COR-L47 (cell line): ENCODE data around the gene GSC.
"Not testable (repeated sequence)": the region's sequence is repeated elsewhere in the genome, so short reads cannot be mapped to it uniquely, and the experiment has no call there.

Source experiments
- DNase-seq: peaks from one replicate; lab custom pipeline; 2025; lab: John Stamatoyannopoulos, UW

GSC gene

GRCh38 chr14:94771906-94772490 is 2.1 kb upstream of the GSC start:
- no peak for DNase-seq

- DNase-seq = no peak
These were observed 1.4 kb upstream of the GSC start for GRCh38 chr14:94771158-94771905.

GRCh38 chr14:94770815-94771157 is 873 bp upstream of the GSC start:
- no peak for DNase-seq

- no peak for DNase-seq
These were observed 387 bp upstream of the GSC start for GRCh38 chr14:94770251-94770749.

- DNase-seq = peak; percentile 25
These were observed 1.2 kb downstream of the GSC start for GRCh38 chr14:94768521-94769390.

GRCh38 chr14:94768141-94768520 is 1.8 kb downstream of the GSC start:
- DNase-seq = no peak

GRCh38 chr14:94767321-94767878 is 2.5 kb downstream of the GSC start:
- no peak for DNase-seq

- no peak for DNase-seq
These were observed 5.3 kb downstream of the GSC start for GRCh38 chr14:94764573-94764972.

GRCh38 chr14:94762431-94762830 is 7.5 kb downstream of the GSC start:
- no peak for DNase-seq

GRCh38 chr14:94761997-94762377 is 7.9 kb downstream of the GSC start:
- no peak for DNase-seq

- no peak for DNase-seq
These were observed 8.4 kb downstream of the GSC start for GRCh38 chr14:94761348-94761996.

- no peak for DNase-seq
These were observed 13.5 kb downstream of the GSC start for GRCh38 chr14:94756310-94756882.

- DNase-seq = no peak
These were observed 15.4 kb downstream of the GSC start for GRCh38 chr14:94754391-94754942.

GRCh38 chr14:94752591-94753436 is 17.1 kb downstream of the GSC start:
- DNase-seq = no peak

- no peak for DNase-seq
These were observed 18.0 kb downstream of the GSC start for GRCh38 chr14:94751956-94752355.

- DNase-seq = no peak
These were observed 18.6 kb downstream of the GSC start for GRCh38 chr14:94751321-94751720.

GRCh38 chr14:94750371-94750770 is 19.5 kb downstream of the GSC start:
- no peak for DNase-seq

GRCh38 chr14:94748667-94749347 is 21.1 kb downstream of the GSC start:
- peak; percentile 15 for DNase-seq

- DNase-seq = no peak
These were observed 22.2 kb downstream of the GSC start for GRCh38 chr14:94747739-94748138.

- DNase-seq = not testable (repeated sequence)
These were observed 22.8 kb downstream of the GSC start for GRCh38 chr14:94747153-94747552.
